Inferior parietal cortex (tissue), 1 donor: ENCODE data around the gene CRHR2.

Source experiments
- DNase-seq: peaks from one replicate; pipeline ENCODE4 v3.0.0-alpha.2; 2016; ENCODE audit errors: extremely low spot score

CRHR2 gene

DNA sequence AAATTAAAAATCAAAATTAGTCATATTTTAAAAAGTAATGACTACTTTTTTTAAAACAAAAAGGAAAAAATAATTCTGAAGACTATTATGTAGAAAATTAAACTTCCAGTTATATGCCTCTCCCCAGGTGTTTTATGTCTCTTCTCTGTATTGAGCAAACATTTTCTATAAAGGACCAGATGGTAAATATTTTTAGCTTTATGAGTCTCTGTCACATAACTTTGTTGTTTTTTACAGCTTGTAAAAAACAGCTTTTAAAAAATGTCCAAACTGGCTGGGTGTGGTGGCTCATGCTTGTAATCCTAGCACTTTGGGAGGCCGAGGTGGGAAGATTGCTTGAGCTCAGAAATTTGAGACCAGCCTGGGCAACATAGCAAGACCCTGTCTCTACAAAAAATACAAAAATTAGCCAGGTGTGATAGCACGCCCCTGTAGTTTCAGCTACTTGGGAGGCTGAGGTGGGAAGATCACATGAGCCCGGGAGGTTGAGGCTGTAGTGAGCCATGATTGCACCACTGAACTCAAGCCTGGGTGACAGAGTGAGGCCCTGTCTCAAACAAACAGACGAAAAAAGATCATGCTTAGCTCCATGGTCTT, 64.1 kb downstream of the CRHR2 start:
- no peak for DNase-seq

DNA sequence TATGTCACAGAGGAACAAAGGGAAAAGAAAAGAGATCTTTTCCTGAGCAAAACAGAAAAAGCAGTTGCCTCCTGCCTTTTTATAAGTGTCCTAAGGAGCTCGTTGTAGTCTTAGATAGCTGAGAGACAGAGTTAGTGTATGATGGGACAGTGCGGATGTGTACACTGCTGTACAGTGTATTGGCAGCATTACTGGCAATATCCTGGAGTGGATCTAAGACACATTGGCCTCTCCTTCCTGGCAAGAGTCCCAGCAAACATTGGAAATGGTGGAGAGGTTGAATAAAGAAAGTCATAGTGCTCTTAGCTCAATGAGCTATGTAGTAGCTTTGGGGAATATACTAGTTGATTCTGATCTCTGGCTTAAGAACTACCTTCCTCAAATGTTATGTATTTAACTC, 64.9 kb downstream of the CRHR2 start:
- DNase-seq: no peak

DNA sequence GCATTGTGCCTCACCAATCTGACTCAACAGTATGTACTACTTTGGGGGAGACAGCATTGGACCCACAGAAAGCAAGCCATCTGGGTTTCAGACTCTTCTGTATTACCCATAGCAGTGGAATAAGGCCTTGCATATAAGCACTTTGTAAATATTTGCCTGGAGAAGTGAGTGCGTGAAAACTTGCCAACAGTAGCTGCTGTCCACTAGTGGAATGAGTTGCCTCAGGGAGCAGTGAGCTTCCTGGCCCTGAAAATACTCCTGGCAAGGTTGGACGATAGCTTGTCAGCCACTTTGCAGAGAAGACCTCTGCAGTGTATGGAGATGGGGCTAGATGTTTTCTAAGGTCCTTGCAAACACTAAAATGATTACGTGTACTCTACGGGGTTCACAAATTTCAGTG, 65.9 kb downstream of the CRHR2 start:
- no peak for DNase-seq

DNA sequence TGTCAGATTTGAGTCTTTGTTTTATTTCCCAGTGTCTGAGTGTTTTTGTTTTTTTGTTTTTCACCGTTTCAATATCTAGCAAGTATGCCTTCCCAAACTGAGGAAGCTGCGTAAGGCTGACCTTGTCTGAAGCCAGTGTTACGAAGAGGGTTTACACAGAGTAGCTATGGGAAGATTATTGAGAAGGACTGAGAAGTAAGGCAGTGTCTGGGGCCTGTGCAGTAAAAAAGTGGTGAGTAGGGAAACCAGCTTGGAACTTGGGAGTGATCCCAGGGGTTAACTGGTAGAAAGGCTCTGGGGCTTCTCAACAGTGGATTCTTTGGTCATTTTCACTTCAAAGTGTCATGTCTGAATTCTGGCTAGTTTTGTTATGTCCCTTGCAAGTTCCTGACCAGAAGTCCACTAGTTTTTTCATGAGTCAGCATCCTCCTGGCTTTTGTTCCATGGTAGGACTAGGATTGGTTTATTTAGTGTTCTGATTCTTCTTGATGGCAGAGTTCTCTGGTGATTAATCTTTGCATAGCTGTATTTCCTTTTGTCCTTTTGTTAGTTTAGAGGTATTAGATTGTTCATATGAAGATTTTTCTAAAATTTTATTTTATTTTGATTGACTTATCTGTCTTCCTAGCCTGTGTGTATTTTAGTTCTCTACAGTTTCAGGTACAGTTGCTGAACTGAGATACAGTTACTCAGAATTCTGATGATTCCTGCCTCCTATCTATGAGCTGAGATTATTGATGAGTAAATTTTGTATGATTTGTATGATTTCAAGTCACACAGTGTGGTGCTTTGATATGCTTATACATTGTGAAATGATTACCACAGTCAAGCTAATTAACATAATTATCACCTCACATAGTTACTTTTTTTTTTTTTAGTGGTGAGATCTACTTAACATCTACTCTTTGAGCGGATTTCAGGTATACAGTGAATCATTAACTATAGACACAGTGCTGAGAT, 68.6 kb downstream of the CRHR2 start:
- DNase-seq: no peak

DNA sequence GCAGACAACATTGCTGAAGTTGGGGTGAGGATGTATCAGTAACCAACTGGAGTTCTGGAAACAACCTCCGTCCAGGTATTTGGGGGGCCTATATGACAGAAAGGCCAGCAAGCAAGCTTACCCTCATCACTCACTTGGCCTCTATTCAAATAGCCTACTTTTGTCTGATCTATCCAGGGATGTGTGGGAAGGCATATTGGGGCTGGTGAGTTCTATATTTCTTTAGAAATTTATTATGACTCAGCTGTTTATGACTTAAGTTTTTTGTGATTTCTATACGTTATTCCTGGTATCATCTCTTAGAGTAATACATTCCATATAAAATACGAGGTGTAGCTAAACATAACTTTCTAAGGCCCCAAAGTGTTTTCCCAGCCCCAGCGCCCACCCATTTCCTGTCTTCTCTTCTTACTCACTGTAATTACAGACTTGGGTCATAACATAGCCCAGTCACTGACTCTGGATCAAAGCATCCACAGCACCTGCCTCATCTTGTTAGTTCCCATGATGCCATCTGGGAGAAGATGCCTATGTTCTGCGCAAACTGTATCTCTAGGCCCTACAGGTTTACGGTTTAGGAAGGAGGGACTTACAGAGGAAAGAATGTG, 69.5 kb downstream of the CRHR2 start:
- no peak for DNase-seq

DNA sequence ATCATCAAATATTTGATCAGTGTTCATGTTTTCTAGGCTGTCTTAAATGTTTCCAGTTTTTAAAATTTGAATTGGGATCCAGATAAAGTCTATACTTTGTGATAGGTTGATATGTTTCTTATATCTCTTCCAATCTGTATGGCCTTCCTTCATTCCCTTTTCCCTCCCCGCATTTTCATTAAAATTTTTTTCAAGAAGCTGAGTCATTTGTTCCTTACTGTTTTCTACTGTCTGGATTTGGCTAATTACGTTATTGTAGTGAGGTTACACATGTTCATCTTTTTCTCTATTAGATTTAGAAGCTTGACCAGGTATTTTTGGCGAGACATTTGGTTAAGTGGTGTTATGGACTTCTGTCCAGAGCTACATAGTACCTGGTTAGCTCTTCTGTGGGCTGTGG, 76.4 kb downstream of the CRHR2 start:
- DNase-seq: no peak

DNA sequence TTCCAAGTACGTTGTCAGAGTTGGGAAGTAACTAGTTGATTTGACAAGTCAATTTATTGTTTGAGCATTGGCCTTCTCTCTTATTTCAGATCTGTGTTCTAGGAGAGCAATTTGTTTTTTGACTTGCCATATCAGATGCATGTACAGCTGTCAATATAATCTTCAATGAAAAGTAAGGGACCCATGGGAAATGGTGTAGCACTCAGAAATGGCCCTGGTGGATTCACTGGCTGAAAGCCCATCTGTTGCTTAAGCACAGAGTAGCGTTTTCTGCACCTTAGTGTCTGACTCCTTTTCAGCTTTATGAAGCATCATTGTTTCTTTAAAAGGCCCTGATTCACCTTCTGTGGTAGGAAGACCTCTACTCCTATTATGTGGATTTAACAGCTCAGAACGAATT, 77.4 kb downstream of the CRHR2 start:
- no peak for DNase-seq
